Ovary (tissue), 3 donors: ENCODE measurements around the gene STX2.
"Not testable (repeated sequence)": the region's sequence is repeated elsewhere in the genome, so short reads cannot be mapped to it uniquely, and the experiment has no call there.

Experiments used
- EP300 ChIP-seq: sonication (generic); formaldehyde crosslinking; IDR thresholded peaks from one replicate; pipeline ENCODE4 v1.6.1; 2017; ENCODE audit warnings: antibody characterized with exemption
- POLR2A ChIP-seq: fragments of 450-650 bp; IDR thresholded peaks from one replicate; pipeline ENCODE4 v1.6.1; 2017; ENCODE audit warnings: antibody characterized with exemption, mild to moderate bottlenecking, moderate library complexity
- TF ChIP-seq, protein P1 (sequence below), 3 donors: fragments of 450-650 bp in 2 of 3; fragments of 200-600 bp in 1 of 3; IDR thresholded peaks; one replicate each; pipeline versions ENCODE4 v1.5.1 to v1.8.0; 2016 to 2022; ENCODE audit warnings: antibody characterized with exemption in 3 of 3, mild to moderate bottlenecking in 1 of 3
- donor health status: DM: no; HTN: no; CAD: no.

DNA sequence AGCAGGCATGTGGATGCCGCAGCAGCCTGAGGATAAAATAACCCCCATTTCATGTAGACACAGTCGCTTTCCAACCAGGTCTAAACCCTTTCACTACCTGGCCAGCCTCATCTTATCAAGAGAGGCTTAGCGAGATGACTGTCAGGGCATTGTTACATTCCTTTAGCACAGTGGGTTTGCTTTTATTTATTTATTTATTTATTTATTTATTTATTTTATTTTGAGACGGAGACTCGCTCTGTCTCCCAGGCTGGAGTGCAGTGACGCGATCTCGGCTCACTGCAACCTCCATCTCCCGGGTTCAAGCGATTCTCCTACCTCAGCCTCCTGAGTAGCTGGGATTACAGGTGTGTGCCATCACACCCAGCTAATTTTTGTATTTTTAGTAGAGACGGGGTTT lies 87.0 kb downstream of the STX2 start:
- TF ChIP-seq, protein P1, sequence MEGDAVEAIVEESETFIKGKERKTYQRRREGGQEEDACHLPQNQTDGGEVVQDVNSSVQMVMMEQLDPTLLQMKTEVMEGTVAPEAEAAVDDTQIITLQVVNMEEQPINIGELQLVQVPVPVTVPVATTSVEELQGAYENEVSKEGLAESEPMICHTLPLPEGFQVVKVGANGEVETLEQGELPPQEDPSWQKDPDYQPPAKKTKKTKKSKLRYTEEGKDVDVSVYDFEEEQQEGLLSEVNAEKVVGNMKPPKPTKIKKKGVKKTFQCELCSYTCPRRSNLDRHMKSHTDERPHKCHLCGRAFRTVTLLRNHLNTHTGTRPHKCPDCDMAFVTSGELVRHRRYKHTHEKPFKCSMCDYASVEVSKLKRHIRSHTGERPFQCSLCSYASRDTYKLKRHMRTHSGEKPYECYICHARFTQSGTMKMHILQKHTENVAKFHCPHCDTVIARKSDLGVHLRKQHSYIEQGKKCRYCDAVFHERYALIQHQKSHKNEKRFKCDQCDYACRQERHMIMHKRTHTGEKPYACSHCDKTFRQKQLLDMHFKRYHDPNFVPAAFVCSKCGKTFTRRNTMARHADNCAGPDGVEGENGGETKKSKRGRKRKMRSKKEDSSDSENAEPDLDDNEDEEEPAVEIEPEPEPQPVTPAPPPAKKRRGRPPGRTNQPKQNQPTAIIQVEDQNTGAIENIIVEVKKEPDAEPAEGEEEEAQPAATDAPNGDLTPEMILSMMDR (IDR thresholded peaks at IDR 0.05): not testable (repeated sequence)
- not testable (repeated sequence) for TF ChIP-seq POLR2A, EP300
